Natural killer cell (primary cell): ENCODE measurements around the gene TBC1D21. TPM values are rescaled to one million over a fixed set of nuclear protein-coding genes. Genes with fewer than 3 reads are reported as not detected.

Source experiments
- ATAC-seq, 3 donors: fragments of 150-1000 bp in 2 of 3; fragments of 200-7000 bp in 1 of 3; cut with Tn5 transposase; 1 replicate in 1 of 3; 2 replicates in 2 of 3; pipeline ENCODE4 v1.10.0; 2021; ENCODE audit warnings: mild to moderate bottlenecking in 2 of 3, moderate library complexity in 2 of 3
- DNase-seq, 2 donors: peaks; one replicate each; pipeline versions ENCODE4 v3.0.0 to v3.0.0-alpha.2; 2013 to 2021; ENCODE audit warnings: mixed read lengths in 1 of 2
- H3K27ac ChIP-seq: one replicate; pipeline ENCODE4 v1.5.1; 2013; ENCODE audit warnings: mild to moderate bottlenecking, low read length
- H3K27me3 ChIP-seq: one replicate; pipeline ENCODE4 v1.6.1; 2013; ENCODE audit warnings: low read length; ENCODE audit not compliant: control insufficient read depth, insufficient read depth
- H3K36me3 ChIP-seq: one replicate; pipeline ENCODE4 v1.6.1; 2013; ENCODE audit warnings: low read length; ENCODE audit not compliant: control insufficient read depth, insufficient read depth
- H3K4me1 ChIP-seq: one replicate; pipeline ENCODE4 v1.6.1; 2013; ENCODE audit warnings: low read length; ENCODE audit not compliant: control insufficient read depth, insufficient read depth
- H3K4me3 ChIP-seq: one replicate; pipeline ENCODE4 v1.5.1; 2013; ENCODE audit warnings: low read length
- H3K9me3 ChIP-seq: one replicate; pipeline ENCODE4 v1.6.1; 2013; ENCODE audit warnings: low read length; ENCODE audit not compliant: control insufficient read depth, insufficient read depth
- H3K27ac Mint-ChIP-seq, 2 donors: one replicate each; pipeline ENCODE4 v1.8.0; 2022; ENCODE audit warnings: mild to moderate bottlenecking in 2 of 2, mixed read lengths in 2 of 2, moderate library complexity in 1 of 2
- H3K27me3 Mint-ChIP-seq, 2 donors: one replicate each; pipeline ENCODE4 v1.8.0; 2022; ENCODE audit warnings: low read depth in 2 of 2, mixed read lengths in 2 of 2
- H3K36me3 Mint-ChIP-seq: one replicate; pipeline ENCODE4 v1.8.0; 2022; ENCODE audit warnings: mixed read lengths
- H3K4me1 Mint-ChIP-seq, 2 donors: one replicate each; pipeline ENCODE4 v1.8.0; 2022; ENCODE audit warnings: mixed read lengths in 2 of 2
- H3K4me3 Mint-ChIP-seq: one replicate; pipeline ENCODE4 v1.8.0; 2022; ENCODE audit warnings: mild to moderate bottlenecking, moderate library complexity, mixed read lengths
- H3K9me3 Mint-ChIP-seq, 2 donors: one replicate each; pipeline ENCODE4 v1.8.0; 2022; ENCODE audit warnings: mixed read lengths in 2 of 2
- WGBS: methylation state at CpG from one replicate; pipeline ENCODE4 v1.1.7; 2013; ENCODE audit warnings: missing lambda C conversion rate; ENCODE audit not compliant: insufficient coverage; 5-methylcytosine and 5-hydroxymethylcytosine counted together
- intact Hi-C: fragments of 100-400 bp; cut with micrococcal nuclease; formaldehyde crosslinking; loops from one replicate; pipeline ENCODE4 v1.14.2; 2022
- total RNA-seq, 4 donors: library from RNA; stranded (reverse); fragments of 120-200 nt in 1 of 4; gene quantifications; one replicate each; pipeline versions ENCODE4 v1.2.3 to v1.2.4, GENCODE V29; 2013 to 2022
- TF ChIP-seq, protein P1 (sequence below): fragments of 200-600 bp; IDR thresholded peaks from one replicate; pipeline ENCODE4 v1.8.0; 2022; ENCODE audit warnings: antibody characterized with exemption

The TBC1D21 gene
- total RNA-seq, 3 donors from 2014 or later (not counting 1 experiment from before 2014, with no cell fraction given): not detected

GRCh38 chr15:73866881-73867410 lies 6.4 kb upstream of the TBC1D21 start:
- H3K9me3 Mint-ChIP-seq: no peaks in the 10 kb centered on the region
- ATAC-seq (no peak), DNase-seq (no peak)
- H3K4me1 Mint-ChIP-seq: no peaks in the 10 kb centered on the region
- intact Hi-C loops: no loop called here
- Histone ChIP-seq H3K9me3 (no peaks in the 10 kb centered on the region), H3K27ac (no peak overlapping the region), H3K27me3 (peaks cover 3% of the 10 kb centered on the region), H3K36me3 (no peaks in the 10 kb centered on the region), H3K4me1 (no peaks in the 10 kb centered on the region), H3K4me3 (no peak overlapping the region)
- TF ChIP-seq, protein P1, sequence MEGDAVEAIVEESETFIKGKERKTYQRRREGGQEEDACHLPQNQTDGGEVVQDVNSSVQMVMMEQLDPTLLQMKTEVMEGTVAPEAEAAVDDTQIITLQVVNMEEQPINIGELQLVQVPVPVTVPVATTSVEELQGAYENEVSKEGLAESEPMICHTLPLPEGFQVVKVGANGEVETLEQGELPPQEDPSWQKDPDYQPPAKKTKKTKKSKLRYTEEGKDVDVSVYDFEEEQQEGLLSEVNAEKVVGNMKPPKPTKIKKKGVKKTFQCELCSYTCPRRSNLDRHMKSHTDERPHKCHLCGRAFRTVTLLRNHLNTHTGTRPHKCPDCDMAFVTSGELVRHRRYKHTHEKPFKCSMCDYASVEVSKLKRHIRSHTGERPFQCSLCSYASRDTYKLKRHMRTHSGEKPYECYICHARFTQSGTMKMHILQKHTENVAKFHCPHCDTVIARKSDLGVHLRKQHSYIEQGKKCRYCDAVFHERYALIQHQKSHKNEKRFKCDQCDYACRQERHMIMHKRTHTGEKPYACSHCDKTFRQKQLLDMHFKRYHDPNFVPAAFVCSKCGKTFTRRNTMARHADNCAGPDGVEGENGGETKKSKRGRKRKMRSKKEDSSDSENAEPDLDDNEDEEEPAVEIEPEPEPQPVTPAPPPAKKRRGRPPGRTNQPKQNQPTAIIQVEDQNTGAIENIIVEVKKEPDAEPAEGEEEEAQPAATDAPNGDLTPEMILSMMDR: no peak
- H3K27me3 Mint-ChIP-seq: peaks cover 39 to 62% of the 10 kb centered on the region in 2 donors
- H3K27ac Mint-ChIP-seq: no peak overlapping the region
- WGBS: 71% methylated on average over 4 of the region's 6 CpGs
- H3K4me3 Mint-ChIP-seq: no peak overlapping the region
- H3K36me3 Mint-ChIP-seq: no peaks in the 10 kb centered on the region

DNA sequence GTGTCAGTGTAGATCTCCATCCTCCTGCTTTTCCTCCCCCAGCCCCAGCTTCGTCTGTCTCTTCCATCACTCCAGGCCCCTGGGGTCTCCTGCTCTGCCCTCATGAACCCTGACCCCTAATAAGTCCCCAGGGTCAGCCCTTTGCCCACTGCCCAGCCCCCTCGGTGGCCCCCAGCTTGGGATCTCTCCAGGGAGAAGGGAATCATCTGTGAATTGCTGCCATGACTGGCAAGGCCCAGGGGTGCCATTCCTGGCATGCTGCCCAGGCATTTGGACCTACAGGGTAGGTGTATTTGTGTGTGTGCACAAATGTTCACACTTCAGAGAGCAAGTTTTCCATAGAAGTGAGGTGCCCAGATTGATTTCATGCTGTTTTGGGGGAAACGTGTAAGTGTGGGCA lies 5.9 kb upstream of the TBC1D21 start:
- Mint-ChIP-seq H3K27me3 (peaks cover 42 to 62% of the 10 kb centered on the region in 2 donors), H3K27ac (no peak overlapping the region), H3K9me3 (no peaks in the 10 kb centered on the region), H3K36me3 (no peaks in the 10 kb centered on the region), H3K4me1 (no peaks in the 10 kb centered on the region), H3K4me3 (no peak overlapping the region)
- WGBS: 41% methylated on average over 3 of the region's 3 CpGs
- H3K4me1 ChIP-seq: no peaks in the 10 kb centered on the region
- no peaks in the 10 kb centered on the region for H3K9me3 ChIP-seq
- peaks cover 3% of the 10 kb centered on the region for H3K27me3 ChIP-seq
- no peak for DNase-seq
- ATAC-seq: no peak
- no peak overlapping the region for H3K4me3 ChIP-seq
- intact Hi-C loops: no loop called here
- TF ChIP-seq, protein P1: no peak
- H3K27ac ChIP-seq: no peak overlapping the region
- H3K36me3 ChIP-seq: no peaks in the 10 kb centered on the region

- Histone ChIP-seq H3K36me3 (no peaks in the 10 kb centered on the region), H3K9me3 (no peaks in the 10 kb centered on the region), H3K4me3 (no peak overlapping the region), H3K27ac (no peak overlapping the region), H3K27me3 (peaks cover 3% of the 10 kb centered on the region), H3K4me1 (no peaks in the 10 kb centered on the region)
- Mint-ChIP-seq H3K36me3 (no peaks in the 10 kb centered on the region), H3K27me3 (peaks cover 46 to 62% of the 10 kb centered on the region in 2 donors), H3K9me3 (no peaks in the 10 kb centered on the region), H3K4me1 (no peaks in the 10 kb centered on the region), H3K27ac (no peak overlapping the region), H3K4me3 (no peak overlapping the region)
- TF ChIP-seq, protein P1: no peak
- ATAC-seq (no peak), DNase-seq (no peak)
- WGBS: 88% methylated on average over 2 of the region's 2 CpGs
- intact Hi-C loops: no loop called here
Measured at GRCh38 chr15:73867956-73868355, 5.4 kb upstream of the TBC1D21 start.
